ENCODE data around the gene GPSM1.

GPSM1 gene

DNA sequence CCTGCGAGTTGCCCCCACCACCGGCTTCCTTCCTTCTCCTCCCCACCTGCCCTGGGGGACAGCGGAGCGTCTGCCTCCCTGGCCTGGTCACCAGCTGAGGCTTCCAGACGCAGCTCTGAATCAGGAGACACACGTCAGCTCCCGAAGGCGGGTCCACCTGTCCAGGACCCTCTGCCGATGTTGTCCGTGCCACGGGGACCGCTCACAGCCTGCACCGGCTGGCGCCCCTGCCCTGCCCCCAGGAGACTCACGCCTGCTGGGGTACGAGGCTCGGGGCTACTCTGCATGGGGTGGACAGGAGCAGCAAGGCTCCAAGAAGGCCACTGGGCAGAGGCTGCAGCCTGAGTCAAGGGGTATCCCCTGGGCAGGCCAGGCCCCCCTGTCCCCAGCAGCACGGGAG is 21.5 kb upstream of the GPSM1 start:
- DNase-seq = no peak

DNA sequence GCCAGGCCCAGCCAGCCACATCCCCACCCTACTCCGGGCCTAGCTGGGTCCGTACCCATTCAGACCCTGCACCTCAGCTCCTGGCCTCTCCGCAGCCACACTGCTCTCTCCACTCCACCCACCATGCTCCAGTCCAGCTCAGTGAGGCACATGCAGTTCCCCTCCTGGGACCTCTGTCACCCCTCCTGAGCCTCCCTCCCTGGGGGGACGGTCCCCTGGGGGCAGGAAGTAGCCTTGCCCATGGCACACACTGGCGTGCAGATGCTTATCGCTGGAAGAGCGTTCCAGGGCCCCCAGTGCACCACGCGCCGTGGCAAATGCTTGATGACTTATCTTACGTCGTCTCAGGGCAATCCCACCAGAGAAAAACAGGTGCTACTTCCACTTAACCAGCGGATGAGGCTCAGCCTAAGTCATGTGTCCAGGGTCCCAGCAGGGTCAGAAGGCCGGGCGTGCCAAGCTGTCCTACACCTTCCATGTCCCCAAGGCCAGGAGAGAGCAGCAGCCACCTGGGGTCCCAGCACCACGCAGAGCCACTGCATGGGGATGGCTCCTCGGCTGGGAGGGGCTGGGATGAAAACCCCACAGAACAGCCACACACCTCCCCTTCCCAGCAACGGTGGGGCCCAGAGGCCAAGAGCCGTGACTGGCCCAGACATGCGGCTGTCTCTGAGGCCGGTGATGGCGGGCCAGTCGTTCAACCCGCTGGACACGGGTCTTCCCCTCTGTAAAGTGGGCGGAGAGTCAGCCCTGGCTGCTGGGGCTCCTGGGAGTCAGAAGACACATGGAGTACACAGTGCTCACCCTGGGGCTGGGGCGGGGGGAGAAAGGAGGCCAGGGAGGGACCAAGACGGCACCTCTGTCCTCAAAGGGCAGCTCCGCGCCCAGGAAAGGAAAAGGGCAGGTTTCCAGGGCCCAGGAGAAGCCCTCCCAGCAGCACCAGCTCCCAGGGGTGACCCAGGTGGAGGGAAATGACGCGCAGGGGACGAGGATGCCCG is 20.8 kb upstream of the GPSM1 start:
- no peak for DNase-seq

DNA sequence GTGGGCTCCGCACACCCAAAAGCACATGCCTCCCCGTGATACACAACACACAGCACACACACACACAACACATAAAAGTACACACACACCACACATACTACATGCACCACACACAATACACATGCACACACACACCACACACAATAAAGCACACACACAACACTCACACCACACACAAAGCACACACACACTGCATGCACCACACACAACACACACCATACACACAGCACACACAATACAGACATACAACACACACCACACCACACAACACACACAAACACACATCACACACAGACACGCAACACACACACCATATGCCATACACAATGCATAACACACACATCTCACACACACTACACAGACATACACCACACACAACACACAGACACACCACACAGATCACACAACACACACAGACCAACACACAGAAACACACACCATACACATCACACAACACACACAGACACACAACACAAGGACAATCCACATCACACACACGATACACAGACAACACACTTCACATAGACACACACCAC is 20.1 kb upstream of the GPSM1 start:
- DNase-seq = no peak

GRCh38 chr9:136308006-136308701 is 19.2 kb upstream of the GPSM1 start:
- no peak for DNase-seq

- DNase-seq = no peak
Measured at GRCh38 chr9:136308702-136309053, 18.7 kb upstream of the GPSM1 start.

DNA sequence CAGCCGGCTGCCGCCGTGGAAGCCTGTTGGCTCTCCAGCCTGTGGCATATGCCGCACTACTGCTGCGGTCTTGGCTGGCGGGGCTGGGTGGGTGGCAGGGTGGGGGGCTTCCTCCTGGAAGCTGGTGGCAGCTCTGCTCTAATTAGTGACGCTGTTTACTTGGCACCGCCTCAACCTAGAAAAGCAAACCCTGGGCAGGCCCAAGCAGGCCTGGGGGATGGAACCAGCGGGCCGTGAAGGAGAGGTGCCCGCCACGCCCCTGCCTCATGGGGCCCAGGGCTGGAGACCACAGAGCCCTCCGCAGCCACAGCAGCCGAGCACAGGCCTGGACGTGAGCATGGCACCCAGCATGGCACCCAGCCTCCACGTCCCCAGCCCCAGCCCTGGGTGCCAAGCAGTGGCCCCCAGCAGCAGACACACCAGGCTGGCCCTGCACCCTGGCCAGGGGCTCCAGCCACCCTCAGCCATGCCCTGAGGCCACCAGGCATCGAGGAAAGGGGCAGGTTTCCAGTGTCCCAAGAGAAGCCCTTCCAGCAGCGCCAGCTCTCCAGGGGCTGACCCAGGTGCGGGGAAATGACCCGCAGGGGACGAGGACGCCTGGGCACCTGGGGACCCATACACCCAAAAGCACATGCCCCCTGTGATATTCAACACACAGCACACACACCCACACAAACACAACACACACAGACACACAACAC is 18.1 kb upstream of the GPSM1 start:
- peak; percentile 40 for DNase-seq

GRCh38 chr9:136309806-136310220 is 17.5 kb upstream of the GPSM1 start:
- no peak for DNase-seq

GRCh38 chr9:136310273-136311030 is 16.9 kb upstream of the GPSM1 start:
- no peak for DNase-seq

- no peak for DNase-seq
Measured at GRCh38 chr9:136311051-136312008, 16.0 kb upstream of the GPSM1 start.

GRCh38 chr9:136312009-136312375 is 15.3 kb upstream of the GPSM1 start:
- no peak for DNase-seq

GRCh38 chr9:136312436-136312835 is 14.9 kb upstream of the GPSM1 start:
- DNase-seq = no peak

DNA sequence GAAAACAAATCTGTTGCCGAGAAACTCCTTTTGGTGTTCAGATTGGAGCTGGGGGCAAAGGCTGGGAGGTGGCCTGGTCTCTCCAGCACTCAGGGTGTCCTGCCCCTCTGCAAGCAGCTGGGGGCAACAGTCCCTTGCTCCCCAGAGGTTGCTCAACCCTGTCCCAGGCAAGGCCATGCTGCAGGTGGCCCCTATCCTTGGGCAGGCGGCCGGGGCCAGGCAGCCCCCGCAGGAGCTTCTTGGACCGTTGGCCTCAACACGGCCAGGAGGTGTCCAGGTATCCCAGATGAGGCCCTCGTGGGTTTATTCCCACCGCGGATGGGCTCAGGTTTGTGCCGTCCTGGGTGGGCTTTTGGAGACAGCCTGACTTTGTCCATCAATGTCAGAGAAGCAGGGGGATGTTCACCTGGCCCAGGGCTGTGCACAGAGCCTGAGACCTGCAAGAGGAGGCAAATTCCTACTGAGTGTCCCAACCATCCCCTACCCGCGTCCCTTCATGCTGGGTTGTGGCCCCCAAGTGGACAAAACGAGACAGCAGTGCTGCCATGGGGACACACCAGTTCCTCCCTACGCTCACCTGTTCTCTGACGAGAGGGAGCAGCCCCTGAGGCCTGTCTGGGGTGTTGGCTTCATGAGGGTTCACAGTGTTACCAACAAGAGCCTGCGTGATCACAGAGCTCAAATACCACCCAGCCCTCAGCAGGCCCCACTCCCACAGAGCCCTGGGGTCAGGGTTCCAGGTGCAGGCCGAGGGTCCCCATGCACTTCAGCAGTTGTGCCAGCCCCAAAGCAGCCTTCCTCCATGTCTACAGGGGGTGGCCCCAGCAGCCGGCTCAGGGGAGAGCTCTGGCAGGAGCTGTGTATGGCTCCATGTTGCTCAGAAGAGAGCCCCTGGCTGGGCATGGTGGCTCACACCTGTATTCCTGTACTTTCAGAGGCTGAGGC is 14.0 kb upstream of the GPSM1 start:
- DNase-seq = no peak

GRCh38 chr9:136314056-136314416 is 13.3 kb upstream of the GPSM1 start:
- DNase-seq = no peak

DNA sequence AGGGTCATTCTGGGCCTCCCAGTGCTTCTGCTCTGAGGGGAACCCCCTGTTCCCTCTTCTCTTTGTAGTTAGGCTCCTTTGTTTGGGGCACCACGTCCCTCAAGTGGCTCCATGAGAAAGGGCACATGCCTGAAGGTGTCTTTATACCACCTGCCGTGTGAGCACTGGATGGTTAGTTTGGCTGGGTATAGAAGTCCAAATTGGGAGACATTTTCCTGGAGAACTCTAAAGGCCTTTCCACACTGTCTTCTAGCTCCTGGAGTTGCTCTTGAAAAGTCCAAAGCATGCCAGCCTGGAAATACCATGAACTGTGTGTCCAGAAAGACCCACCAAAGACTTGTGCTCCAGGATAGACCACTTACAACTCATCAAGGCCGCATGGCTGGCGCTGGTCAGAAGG is 12.4 kb upstream of the GPSM1 start:
- DNase-seq = no peak

GRCh38 chr9:136316271-136316751 is 11.0 kb upstream of the GPSM1 start:
- DNase-seq = no peak

DNA sequence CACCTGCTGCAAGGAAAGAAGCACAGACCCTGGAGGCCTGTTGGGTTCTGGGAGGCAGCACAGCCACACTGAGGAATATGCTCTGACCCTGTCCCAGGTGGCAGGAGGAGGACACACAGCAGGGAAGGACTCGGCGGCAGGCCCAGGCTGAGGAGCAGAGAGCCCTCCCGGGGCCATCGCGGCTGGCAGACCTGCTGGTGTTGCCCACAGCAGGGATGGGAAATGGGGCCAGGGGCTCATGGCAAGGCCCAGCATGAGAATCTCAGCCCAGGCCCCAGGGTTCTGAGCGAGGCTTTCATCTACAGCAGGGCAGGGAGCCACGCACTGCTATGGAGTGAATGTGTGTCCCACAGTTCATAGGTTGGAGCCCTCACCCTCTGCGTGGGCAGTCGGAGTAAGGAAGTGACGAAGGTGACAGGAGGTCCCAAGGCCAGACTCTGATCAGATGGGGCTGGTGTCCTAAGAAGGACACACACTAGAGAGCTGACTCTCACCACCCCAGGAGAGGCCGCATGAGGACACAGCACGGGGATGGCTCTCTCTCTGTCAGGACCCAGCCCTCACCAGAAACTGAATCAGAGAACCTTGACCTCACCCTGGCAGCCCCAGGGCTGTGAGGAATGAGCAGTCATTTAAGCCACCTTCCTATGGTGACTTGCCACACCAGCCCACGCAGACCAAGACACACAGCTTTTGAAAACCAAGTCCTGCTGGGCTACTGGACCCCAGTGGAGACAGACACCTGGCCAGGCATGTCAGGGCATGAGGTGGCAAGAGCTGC is 10.3 kb upstream of the GPSM1 start:
- peak; percentile 75 for DNase-seq

DNA sequence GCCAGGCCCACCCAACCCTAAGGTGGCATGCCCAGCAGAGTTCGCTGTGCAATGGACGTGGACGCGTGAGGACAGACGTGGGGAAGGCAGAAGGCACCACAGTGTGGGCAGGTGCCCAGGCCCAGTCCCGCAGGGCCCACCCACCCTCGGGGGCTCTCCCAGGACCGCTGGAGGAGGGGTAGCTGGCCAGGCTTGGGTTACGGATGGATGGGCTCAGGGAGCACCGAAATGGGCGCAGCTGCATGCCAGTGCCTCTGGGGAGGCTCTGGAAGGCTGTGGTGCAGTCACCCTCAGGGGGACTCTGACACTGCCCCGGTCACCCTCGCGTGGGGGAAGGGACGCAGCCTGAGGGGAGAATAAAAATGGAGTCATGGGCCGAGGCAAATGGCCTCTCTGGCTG is 9.6 kb upstream of the GPSM1 start:
- no peak for DNase-seq

DNA sequence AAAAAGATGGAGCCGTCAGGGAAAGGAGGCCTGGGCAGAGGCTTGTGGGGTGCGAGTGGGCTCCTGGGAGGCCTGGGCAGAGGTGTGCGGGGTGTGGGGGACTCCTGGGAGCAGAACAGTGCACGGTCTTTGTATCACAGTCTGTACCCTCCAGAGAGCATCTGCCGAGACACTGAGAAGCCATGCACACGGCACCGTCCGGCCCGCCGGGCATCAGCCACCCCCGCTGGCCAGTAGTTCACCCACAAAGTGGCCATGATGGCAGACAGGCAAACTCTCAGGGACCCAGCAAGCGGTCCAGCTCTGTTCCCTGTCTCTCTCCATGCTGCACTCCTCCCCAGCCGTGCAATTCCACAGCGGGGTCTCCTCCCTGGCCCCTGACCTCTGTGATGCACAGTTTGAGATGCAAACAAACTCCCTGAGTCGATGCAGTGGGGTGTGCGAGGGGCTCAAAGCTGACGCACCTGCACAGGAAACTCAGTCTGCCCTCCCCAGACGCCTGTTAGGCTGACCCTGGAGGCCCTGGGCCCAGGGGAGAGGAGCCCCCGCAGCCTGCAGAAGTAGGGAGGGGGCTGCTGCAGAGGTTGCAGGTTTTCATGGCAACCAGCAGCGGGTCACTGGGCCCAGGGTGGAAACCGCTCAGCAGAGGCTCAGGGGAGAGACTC is 9.1 kb upstream of the GPSM1 start:
- no peak for DNase-seq

GRCh38 chr9:136318776-136319241 is 8.5 kb upstream of the GPSM1 start:
- no peak for DNase-seq

Measured in DMS 273 treated with DMSO at 0.1 percent for 48 hours (cell line).